Stimulated activated naive B cell treated with anti-CD40 and anti-IgM and Interleukin-4, amounts not matched to agents 10 μg/mL and 1 μg/mL and 100 μg/mL, for 72 hours (primary cell): ENCODE results near the gene SMARCA2.

Experiments
- ATAC-seq, 2 donors: fragments of 150-1000 bp; cut with Tn5 transposase; replicated peaks; 2 replicates each; pipeline ENCODE4 v1.10.0; 2021; ENCODE audit warnings: moderate library complexity in 1 of 2
- DNase-seq: peaks from one replicate; pipeline ENCODE4 v3.0.0; 2021
- H3K27ac Mint-ChIP-seq: one replicate; pipeline ENCODE4 v1.8.0; 2022; ENCODE audit warnings: mild to moderate bottlenecking, mixed read lengths
- H3K27me3 Mint-ChIP-seq, 2 donors: one replicate each; pipeline ENCODE4 v1.8.0; 2022; ENCODE audit warnings: mixed read lengths in 2 of 2
- H3K36me3 Mint-ChIP-seq, 2 donors: one replicate each; pipeline ENCODE4 v1.8.0; 2022; ENCODE audit warnings: mixed read lengths in 2 of 2, mild to moderate bottlenecking in 1 of 2
- H3K4me1 Mint-ChIP-seq, 2 donors: one replicate each; pipeline ENCODE4 v1.8.0; 2022; ENCODE audit warnings: mixed read lengths in 2 of 2, mild to moderate bottlenecking in 1 of 2
- H3K4me3 Mint-ChIP-seq, 2 donors: one replicate each; pipeline ENCODE4 v1.8.0; 2022; ENCODE audit warnings: mild to moderate bottlenecking in 2 of 2, mixed read lengths in 2 of 2, moderate library complexity in 1 of 2
- H3K9me3 Mint-ChIP-seq, 2 donors: one replicate each; pipeline ENCODE4 v1.8.0; 2022; ENCODE audit warnings: mixed read lengths in 2 of 2, mild to moderate bottlenecking in 1 of 2

SMARCA2 gene

DNA sequence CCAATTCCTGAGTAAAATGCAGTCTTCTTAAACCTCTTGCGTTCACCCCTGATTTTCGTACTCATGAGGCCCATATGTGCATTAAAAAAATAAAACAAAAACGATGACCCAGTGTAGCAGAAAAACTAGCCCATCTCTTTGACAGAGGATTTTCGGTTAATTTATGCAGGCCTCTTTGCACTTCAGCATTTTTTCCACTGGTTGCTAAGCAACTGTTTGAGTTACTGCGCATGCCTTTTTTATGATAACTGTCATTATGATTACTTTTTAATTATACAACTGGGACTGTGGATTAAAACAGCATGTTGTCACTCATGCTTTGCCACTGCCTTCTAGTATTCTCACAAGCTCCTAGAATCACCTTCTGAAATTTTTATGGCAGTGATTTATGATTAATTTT lies 165.0 kb downstream of the SMARCA2 start:
- Mint-ChIP-seq H3K9me3 (no peaks in the 10 kb centered on the region), H3K27me3 (no peaks in the 10 kb centered on the region), H3K4me1 (no peaks in the 10 kb centered on the region), H3K36me3 (peaks cover 18 to 29% of the 10 kb centered on the region in 2 donors), H3K4me3 (no peak overlapping the region), H3K27ac (no peak overlapping the region)
- ATAC-seq = no peak
- no peak for DNase-seq

DNA sequence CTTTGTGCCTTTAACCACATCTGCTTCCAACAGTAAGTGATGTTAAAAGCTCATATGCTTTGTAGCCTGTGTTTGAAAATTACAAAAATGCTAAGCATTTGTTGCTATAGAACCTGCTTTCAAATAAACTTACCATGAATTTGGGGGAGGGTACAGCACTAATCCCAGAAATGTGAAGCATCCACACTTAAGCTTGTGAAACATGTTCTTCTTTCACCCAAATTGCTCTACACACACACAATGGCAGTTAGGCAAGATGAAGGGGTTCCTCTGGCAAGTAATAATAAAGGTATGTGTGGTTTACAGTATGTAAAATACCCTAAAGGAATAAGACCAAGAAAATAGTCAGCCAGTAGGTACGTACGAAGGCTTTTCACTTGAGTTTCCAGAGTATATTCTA lies 165.6 kb downstream of the SMARCA2 start:
- H3K9me3 Mint-ChIP-seq = no peaks in the 10 kb centered on the region
- no peaks in the 10 kb centered on the region for H3K27me3 Mint-ChIP-seq
- no peaks in the 10 kb centered on the region for H3K4me1 Mint-ChIP-seq
- no peak overlapping the region for H3K27ac Mint-ChIP-seq
- DNase-seq (no peak), ATAC-seq (no peak)
- H3K4me3 Mint-ChIP-seq = no peak overlapping the region
- H3K36me3 Mint-ChIP-seq = peaks cover 18 to 27% of the 10 kb centered on the region in 2 donors

DNA sequence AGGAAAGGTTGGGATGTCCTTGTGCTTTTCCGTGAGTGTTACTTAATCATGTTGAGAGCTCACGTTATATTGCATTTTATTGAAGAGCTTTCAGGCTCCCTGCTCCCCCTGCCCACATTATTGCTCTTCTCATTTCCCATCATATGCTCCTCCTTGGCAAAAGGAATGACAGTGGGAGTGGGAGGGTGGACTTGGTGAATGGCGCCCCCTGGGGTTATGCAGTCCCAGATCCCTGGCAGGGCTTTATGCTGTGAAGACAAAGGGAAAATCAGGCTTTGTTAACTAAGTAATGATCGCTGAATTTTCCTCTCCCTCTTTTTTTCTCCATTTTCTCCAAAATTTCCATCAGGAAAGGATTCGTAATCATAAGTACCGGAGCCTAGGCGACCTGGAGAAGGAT lies 166.6 kb downstream of the SMARCA2 start:
- ATAC-seq (no peak), DNase-seq (no peak)
- H3K4me1 Mint-ChIP-seq = no peaks in the 10 kb centered on the region
- no peaks in the 10 kb centered on the region for H3K9me3 Mint-ChIP-seq
- H3K4me3 Mint-ChIP-seq = no peak overlapping the region
- no peak overlapping the region for H3K27ac Mint-ChIP-seq
- H3K27me3 Mint-ChIP-seq = no peaks in the 10 kb centered on the region
- peaks cover 24 to 36% of the 10 kb centered on the region in 2 donors for H3K36me3 Mint-ChIP-seq

DNA sequence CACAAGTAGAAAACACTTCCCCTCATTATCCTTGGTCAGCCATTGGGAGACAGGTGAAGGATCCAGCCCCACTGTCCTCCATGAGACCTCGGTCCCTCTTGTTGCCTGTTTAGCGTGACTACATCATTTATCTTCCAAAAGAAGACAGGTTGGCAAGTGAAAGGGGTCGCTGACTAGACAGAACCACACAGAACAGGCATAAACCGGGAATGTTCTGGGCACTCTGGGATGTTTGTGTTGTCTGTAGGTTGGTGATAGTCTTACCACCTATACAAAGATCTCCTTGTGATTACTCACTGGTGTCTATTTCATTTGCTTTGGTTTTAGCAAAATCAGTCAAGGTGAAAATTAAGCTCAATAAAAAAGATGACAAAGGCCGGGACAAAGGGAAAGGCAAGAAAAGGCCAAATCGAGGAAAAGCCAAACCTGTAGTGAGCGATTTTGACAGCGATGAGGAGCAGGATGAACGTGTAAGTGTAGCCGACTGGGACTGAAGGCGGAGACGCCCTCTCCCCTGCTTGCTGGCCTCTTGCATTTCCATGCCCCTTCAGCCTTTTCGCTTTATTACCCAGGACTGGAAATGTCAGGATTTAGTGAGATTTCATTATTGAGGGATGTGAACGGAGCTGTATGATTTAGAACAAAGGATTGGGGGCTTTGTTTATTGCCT lies 175.9 kb downstream of the SMARCA2 start:
- no peaks in the 10 kb centered on the region for H3K9me3 Mint-ChIP-seq
- DNase-seq = no peak
- no peak for ATAC-seq
- no peak overlapping the region for H3K4me3 Mint-ChIP-seq
- no peak overlapping the region for H3K27ac Mint-ChIP-seq
- H3K36me3 Mint-ChIP-seq = peaks cover 63 to 80% of the 10 kb centered on the region in 2 donors
- peaks cover 2 to 8% of the 10 kb centered on the region in 2 donors for H3K4me1 Mint-ChIP-seq
- H3K27me3 Mint-ChIP-seq = no peaks in the 10 kb centered on the region

DNA sequence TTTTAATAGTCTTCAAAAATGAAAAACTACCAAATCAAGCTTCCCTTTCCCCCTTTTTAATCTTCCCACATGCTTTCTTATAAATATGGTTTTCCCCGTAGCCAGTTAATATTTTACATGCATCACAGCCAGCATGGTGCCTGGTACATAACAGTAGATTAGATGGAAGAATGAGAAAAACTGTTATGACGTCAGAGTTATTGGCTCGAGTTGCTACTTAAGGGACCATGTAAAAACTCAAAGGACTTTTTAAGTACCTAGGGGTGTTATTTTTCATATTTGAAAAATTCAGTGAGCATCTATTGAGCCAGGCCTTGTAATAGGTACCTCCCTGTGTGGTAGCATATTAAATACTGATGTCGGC lies 176.4 kb downstream of the SMARCA2 start:
- DNase-seq = no peak

DNA sequence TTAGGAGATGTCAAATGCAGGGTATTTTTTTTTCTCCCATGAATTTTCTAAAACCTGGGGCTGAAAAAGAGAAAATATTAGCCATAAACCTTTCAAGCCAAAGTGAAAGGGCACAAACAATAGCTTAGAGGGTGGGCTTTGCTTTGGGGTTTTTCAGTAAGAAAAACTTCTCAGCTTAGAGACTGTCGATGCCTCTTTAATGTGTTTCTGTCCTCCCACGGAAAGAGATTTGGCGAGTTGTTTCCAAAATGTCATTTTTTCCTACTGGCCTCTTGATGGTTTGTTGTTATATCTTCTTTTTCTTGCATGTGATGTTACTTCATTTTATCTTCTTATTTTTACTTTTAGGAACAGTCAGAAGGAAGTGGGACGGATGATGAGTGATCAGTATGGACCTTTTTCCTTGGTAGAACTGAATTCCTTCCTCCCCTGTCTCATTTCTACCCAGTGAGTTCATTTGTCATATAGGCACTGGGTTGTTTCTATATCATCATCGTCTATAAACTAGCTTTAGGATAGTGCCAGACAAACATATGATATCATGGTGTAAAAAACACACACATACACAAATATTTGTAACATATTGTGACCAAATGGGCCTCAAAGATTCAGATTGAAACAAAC lies 177.3 kb downstream of the SMARCA2 start:
- Mint-ChIP-seq H3K27me3 (no peaks in the 10 kb centered on the region), H3K9me3 (no peaks in the 10 kb centered on the region), H3K4me3 (no peak overlapping the region), H3K4me1 (peaks cover 2 to 8% of the 10 kb centered on the region in 2 donors), H3K36me3 (peaks cover 61 to 78% of the 10 kb centered on the region in 2 donors), H3K27ac (no peak overlapping the region)
- no peak for ATAC-seq
- DNase-seq = no peak

More for the DNA sequence above, 176.4 kb downstream of the SMARCA2 start:
- Mint-ChIP-seq H3K9me3 (no peaks in the 10 kb centered on the region), H3K4me3 (no peak overlapping the region), H3K4me1 (peaks cover 2 to 8% of the 10 kb centered on the region in 2 donors), H3K27me3 (no peaks in the 10 kb centered on the region), H3K36me3 (peaks cover 64 to 79% of the 10 kb centered on the region in 2 donors), H3K27ac (no peak overlapping the region)
- ATAC-seq = no peak

DNA sequence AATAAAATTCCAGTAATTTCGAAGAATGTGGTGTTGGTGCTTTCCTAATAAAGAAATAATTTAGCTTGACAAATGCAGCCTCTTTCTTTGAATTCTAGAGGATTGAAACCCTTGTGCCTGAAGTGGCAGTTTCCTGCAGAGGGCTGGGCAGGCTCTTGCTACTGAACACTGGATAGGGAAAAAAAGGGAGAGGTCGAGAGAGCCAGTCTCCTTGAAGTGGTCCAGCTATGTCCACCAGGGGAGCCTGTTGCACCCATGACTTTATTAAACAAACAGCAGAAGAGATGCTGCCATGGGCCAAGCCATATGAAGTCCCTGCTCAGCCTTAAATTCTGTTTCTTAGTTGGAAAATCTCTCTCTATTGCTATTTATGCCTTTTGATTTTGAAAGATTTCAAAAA lies 178.4 kb downstream of the SMARCA2 start:
- H3K27me3 Mint-ChIP-seq = no peaks in the 10 kb centered on the region
- DNase-seq (no peak), ATAC-seq (no peak)
- H3K27ac Mint-ChIP-seq = no peak overlapping the region
- H3K36me3 Mint-ChIP-seq = peaks cover 66 to 85% of the 10 kb centered on the region in 2 donors
- H3K9me3 Mint-ChIP-seq = peaks cover 0 to 2% of the 10 kb centered on the region in 2 donors
- H3K4me1 Mint-ChIP-seq = peaks cover 2 to 8% of the 10 kb centered on the region in 2 donors
- no peak overlapping the region for H3K4me3 Mint-ChIP-seq

DNA sequence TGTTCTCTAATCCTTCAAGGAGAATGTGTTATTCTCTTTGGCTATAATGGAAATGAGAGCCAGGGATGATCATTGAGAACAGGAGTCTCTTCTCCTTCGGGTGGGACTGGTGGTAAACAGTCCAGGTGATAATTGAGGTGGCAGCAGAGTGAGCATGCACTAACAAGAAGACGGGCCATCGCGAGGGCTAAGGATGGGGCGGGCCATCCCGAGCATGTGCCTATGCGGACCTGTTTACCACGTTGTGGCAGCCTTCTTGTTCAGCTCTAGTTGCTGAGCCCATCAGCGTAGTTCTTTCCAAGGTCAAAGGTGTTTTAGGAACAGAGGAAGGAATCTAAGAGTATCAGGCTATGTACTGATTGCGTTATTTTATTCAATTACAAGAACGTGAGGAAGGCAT lies 180.1 kb downstream of the SMARCA2 start:
- peaks cover 69 to 88% of the 10 kb centered on the region in 2 donors for H3K36me3 Mint-ChIP-seq
- H3K4me1 Mint-ChIP-seq = peaks cover 3 to 8% of the 10 kb centered on the region in 2 donors
- H3K9me3 Mint-ChIP-seq = peaks cover 10 to 11% of the 10 kb centered on the region in 2 donors
- ATAC-seq = no peak
- no peak for DNase-seq
- H3K27ac Mint-ChIP-seq = no peak overlapping the region
- no peaks in the 10 kb centered on the region for H3K27me3 Mint-ChIP-seq
- H3K4me3 Mint-ChIP-seq = no peak overlapping the region

DNA sequence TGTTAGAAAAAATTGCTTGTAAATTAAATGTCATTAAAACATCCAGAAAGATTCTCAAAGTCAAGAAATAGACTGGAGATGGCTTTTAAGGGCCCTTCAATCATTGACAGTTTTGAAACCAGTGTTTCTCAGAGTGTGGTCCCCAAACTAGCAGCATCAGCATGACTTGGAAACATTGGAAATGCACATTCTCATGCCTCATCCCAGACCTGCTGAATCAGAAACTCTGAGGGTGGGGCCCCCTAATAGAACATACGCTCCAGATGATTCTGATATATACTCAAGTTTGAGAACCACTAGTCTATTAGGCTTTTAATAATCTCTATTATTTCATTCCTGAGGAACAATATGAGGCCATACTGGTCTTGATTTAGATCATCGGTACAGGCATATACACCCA lies 181.6 kb downstream of the SMARCA2 start:
- no peak overlapping the region for H3K27ac Mint-ChIP-seq
- peaks cover 70 to 85% of the 10 kb centered on the region in 2 donors for H3K36me3 Mint-ChIP-seq
- no peak overlapping the region for H3K4me3 Mint-ChIP-seq

DNA sequence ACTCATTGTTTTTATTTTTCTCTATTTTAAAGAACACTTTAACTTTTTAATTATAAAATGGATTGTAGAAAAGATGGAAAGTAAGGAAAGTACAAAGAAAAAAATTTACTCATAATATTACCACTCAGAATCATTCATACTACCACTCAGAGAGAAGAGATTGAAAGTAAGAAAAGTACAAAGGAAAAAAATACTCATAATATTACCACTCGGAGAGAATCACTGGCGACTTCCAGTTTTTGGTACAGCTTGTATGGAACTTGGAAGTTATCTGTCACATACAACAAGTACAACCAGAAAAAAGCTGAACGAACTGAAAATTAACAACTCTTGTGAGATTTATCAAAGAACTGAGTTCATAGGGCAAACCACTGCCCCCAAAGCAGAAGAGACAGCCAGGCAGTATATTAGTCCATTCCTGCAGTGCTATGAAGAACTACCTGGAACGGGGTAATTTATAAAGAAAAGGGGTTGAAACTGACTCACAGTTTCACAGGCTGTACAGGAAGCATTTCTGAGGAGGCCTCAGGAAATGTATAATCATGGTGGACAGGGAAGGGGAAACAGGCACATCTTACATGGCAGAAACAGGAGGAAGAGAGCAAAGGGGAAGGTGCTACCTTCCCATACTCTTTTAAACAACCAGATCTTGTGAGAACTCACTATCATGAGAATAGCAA lies 183.9 kb downstream of the SMARCA2 start:
- H3K36me3 Mint-ChIP-seq = peaks cover 57 to 80% of the 10 kb centered on the region in 2 donors
- no peaks in the 10 kb centered on the region for H3K27me3 Mint-ChIP-seq
- ATAC-seq (no peak), DNase-seq (no peak)
- H3K4me3 Mint-ChIP-seq = no peak overlapping the region
- H3K9me3 Mint-ChIP-seq = peaks cover 20 to 24% of the 10 kb centered on the region in 2 donors
- peaks cover 0 to 1% of the 10 kb centered on the region in 2 donors for H3K4me1 Mint-ChIP-seq
- H3K27ac Mint-ChIP-seq = no peak overlapping the region

More for the DNA sequence above, 181.6 kb downstream of the SMARCA2 start:
- no peaks in the 10 kb centered on the region for H3K27me3 Mint-ChIP-seq
- DNase-seq = no peak
- no peak for ATAC-seq
- H3K9me3 Mint-ChIP-seq = peaks cover 16 to 17% of the 10 kb centered on the region in 2 donors
- peaks cover 3 to 8% of the 10 kb centered on the region in 2 donors for H3K4me1 Mint-ChIP-seq

DNA sequence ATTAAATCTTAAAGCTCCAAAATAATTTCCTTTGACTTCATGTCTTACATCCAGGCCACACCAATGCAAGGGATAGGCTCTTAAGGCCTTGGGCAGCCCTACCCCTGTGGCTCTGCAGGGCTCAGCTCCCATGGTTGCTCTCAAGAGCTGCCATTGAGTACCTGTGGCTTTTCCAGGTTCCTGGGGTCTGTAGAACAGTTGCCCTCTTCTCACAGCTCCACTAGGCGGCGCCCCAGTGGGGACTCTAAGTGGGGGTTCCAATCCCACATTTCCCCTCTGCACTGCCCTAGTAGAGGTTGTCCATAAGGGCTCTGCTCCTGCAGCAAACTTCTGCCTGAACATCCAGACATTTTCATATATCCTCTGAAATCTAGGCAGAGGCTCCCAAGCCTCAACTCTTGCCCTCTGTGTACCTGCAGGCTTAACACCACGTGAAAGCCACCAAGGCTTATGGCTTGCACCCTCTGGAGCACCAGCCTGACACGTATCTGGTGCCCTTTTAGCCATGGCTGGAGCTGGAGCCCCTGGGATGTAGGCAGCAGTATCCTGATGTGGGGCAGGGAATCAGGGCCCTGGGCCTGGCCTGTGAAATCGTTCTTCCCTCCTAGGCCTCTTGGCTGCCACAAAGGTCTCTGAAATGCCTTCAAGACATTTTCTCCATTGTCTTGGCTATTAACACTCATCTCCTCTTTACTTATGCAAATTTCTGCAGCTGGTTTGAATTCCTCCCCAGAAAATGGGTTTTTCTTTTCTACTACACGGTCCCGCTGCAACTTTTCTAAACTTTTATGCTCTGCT lies 185.1 kb downstream of the SMARCA2 start:
- DNase-seq (no peak), ATAC-seq (no peak)
- Mint-ChIP-seq H3K9me3 (peaks cover 20 to 24% of the 10 kb centered on the region in 2 donors), H3K4me1 (peaks cover 0 to 1% of the 10 kb centered on the region in 2 donors), H3K36me3 (peaks cover 49 to 70% of the 10 kb centered on the region in 2 donors), H3K27me3 (no peaks in the 10 kb centered on the region), H3K27ac (no peak overlapping the region), H3K4me3 (no peak overlapping the region)

DNA sequence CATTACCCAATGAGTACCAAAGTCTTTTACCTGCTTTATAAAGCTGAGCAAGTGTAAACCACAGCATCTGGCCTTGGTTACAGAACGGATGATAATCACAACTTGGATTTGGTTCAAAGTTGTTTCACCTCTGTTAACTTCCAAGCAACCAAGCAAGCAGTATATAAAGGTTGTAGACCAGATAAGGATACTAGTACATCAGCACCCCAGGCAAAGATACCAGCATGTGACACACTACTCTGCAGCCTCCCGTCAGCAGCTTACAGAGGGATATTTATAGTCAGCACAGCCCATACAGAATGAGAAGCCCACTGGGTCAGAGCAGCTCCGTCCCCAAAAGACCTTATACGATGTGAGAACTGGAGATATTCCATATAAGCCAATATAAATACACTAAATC lies 193.3 kb downstream of the SMARCA2 start:
- Mint-ChIP-seq H3K4me3 (no peak overlapping the region), H3K4me1 (peaks cover 10 to 13% of the 10 kb centered on the region in 2 donors), H3K9me3 (no peaks in the 10 kb centered on the region), H3K27me3 (peaks cover 0 to 5% of the 10 kb centered on the region in 2 donors), H3K27ac (no peak overlapping the region), H3K36me3 (peaks cover 1 to 8% of the 10 kb centered on the region in 2 donors)
- DNase-seq (no peak), ATAC-seq (no peak)

DNA sequence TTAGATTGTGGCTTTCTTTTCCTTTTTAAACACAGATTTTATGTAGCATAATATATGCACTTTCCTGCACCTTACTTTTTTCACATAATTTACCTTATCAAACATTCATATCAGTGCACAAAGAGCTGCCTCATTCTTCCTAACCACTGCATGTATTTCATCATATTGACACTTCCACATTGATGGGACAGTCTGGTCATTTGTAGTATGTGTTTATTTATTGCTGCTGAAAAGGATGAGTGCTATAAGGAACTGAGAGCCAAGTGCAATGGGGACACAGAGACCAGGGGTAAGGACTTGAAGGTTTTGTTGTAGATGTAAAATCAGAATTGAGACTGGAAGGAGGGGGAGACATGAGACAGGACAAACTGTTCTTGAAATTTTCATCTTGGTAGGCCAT lies 193.8 kb downstream of the SMARCA2 start:
- ATAC-seq (peak; percentile 59 to 63), DNase-seq (no peak)
- Mint-ChIP-seq H3K27ac (no peak overlapping the region), H3K9me3 (no peaks in the 10 kb centered on the region), H3K4me3 (no peak overlapping the region), H3K36me3 (peaks cover 0 to 7% of the 10 kb centered on the region in 2 donors), H3K27me3 (peaks cover 0 to 5% of the 10 kb centered on the region in 2 donors), H3K4me1 (peaks cover 10 to 13% of the 10 kb centered on the region in 2 donors)

DNA sequence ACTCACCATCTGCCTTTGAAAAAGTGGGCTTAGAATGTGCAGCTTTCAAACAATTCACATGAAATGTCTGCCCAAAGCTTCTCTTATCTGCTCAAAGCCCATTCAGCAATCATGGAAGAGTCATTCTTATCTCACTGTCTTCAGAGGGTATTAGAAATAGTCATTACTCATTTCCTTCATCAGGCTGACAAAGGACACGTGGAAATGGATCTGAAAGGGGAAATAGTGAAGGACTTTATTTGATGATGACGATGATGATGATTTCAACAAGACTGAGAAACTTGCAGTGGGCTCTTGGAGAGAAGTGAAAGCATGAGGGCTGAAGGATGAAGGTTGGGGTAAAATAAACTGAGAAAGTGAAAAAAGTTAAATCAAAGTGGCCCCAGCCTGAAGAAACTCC lies 194.3 kb downstream of the SMARCA2 start:
- Mint-ChIP-seq H3K27me3 (peaks cover 0 to 5% of the 10 kb centered on the region in 2 donors), H3K4me1 (peaks cover 10 to 13% of the 10 kb centered on the region in 2 donors), H3K27ac (no peak overlapping the region), H3K9me3 (no peaks in the 10 kb centered on the region), H3K4me3 (peak overlapping the region in 1 of 2 donors; percentile 15), H3K36me3 (peaks cover 0 to 7% of the 10 kb centered on the region in 2 donors)
- no peak for DNase-seq
- ATAC-seq = peak; percentile 84 to 86
